ENCODE data around the gene DNM2.
"Not testable (repeated sequence)": the region's sequence is repeated elsewhere in the genome, so short reads cannot be mapped to it uniquely, and the experiment has no call there.

The DNM2 gene

GRCh38 chr19:10752913-10753704, 35.2 kb downstream of the DNM2 start:
- no peak for DNase-seq

DNA sequence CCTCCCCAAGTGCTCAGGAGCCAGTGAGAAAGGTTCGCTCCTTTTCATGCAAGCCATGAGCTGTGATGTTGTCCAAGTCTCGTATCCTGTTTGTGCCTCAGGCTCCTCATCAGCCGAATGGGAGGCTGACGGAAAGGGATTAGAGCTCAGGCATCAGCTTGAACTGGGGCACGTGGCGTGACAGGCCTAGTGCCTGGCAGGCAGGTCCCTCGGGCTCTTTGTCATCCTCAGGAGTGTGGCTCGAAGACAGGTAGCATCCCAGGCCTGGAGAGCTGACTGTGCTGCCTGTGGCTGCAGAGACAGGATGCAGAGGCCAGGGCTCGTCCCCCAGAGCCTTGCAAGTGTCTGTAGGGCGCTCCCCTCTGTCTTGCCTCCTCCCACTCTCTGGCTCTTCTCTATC, 38.5 kb downstream of the DNM2 start:
- DNase-seq = no peak

GRCh38 chr19:10756791-10757190, 38.9 kb downstream of the DNM2 start:
- DNase-seq = no peak

DNA sequence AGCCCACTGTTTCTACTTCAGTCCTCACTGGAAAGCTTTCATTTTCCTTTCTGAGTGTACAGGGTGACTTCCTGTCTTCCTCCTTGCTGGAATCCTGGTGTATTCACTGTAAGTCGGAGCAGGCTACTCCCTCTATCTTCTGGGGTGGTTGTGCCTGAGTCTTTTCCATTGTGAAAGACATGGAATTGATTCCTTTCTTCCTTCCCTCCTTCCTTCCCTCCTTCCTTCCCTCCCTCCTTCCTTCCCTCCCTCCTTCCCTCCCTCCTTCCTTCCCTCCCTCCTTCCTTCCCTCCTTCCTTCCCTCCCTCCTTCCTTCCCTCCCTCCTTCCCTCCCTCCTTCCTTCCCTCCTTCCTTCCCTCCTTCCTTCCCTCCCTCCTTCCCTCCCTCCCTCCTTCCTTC, 40.2 kb downstream of the DNM2 start:
- DNase-seq = not testable (repeated sequence)

DNA sequence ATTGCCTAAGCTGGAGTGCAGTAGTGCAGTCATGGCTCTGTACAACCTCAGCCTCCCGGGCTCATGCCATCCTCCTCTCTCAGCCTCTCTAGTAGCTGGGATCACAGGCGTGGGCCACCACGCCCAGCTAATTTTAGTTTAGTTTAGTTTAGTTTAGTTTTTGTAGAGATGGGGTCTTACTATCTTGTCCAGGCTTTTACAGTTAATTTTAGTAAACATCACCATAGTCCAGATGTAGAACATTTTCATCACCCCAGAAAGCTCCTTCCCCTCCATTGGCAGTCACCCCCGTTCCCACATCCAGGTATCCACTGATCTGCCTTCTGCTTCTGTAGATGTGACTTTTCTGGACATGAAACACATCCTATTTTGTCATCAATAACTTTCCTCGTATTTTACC, 41.1 kb downstream of the DNM2 start:
- DNase-seq = no peak

DNA sequence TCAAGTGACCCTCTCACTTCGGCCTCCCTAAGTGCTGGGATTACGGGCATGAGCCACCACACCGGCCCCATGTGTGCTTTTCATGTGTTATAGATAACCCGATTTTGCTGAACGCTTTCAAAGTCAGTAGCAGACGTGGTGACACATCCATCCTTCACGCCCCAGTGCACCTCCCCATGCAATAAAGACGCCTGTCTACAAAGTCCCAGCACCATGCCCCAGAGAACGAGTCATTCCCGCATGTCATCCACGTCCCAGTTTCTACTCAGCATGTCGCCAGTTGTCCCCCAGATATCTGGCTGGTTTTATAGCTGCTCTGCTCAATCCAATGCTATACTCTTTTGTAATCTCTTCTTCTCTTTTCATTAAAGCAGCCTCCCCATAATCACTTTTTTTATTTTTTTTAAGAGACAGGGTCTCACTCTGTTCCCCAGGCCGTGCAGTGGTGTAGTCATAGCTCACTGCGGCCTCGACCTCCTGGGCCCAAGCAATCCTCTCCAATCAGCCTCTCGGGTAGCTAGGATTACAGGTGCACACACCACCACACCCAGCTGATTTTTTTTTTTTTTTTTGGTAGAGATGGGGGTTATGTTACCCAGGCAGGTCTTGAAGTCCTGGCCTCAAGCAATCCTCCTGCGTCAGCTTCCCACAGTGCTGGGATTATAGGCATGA, 42.5 kb downstream of the DNM2 start:
- DNase-seq = peak in 1 of 2 donors; percentile 8

DNA sequence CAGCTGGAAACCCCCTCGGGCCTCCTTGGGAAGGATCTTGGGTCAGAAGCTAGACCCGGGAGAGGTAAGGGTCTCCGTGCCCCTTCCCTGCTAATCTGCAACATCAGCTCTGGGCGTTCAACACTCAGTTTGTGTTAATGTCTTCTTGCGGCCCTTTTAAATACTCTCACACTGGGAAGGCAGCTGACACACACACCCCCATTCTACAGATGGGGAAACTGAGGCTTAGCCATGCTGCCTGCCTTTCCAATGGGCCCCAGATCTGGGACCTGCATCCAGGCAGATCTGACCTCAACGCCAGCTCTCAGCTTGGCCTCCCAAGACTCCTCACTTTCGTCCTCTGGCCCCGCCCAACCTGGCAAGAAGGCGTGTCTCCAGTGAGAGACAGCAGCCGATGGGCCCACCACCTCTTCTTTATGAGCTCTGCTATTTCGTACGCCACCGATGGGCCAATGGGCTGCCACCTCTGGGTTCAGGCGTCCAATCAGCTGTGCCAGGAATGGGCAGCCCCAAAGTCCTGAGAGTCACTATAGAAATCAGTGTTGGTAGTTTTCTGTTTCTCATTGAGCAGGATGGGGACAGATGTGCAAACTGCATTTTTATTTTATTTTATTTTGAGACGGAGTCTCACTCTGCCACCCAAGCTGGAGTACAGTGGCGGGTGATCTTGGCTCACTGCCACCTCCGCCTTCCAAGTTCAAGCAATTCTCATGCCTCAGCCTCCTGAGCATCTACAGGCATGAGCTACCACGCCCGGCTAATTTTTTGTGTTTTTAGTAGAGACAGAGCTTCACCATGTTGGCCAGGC, 43.8 kb downstream of the DNM2 start:
- no peak for DNase-seq

- no peak for DNase-seq
Measured at GRCh38 chr19:10762656-10763055, 44.8 kb downstream of the DNM2 start.

GRCh38 chr19:10763411-10763810, 45.5 kb downstream of the DNM2 start:
- DNase-seq = no peak

GRCh38 chr19:10763828-10764339, 46.0 kb downstream of the DNM2 start:
- no peak for DNase-seq

DNA sequence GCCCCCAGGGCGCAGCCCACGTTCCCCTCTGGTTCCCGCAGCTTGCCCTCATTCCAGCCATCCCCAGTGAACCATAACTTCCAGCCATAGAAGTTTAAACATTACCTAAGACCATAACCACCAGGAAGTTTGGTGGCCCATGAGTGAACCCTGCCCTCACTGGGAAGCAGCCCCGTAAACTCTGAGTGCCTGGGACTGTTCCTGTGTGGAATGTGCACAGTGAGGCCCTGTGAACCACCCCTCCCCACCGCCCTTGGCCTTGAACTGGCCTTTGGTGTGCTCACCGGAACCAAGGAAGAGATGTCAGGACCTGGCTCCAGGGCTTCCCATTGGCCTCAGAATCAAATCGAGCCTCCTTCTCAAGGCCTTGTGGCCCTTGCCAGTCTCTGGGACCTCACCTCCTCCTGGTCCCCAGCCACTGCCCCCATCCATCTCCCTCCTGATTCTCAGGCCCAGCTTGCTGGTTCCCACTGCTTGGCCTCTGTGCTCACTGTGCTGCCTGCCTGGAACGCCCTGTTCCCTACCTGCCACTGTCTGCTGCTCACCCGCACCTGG, 46.5 kb downstream of the DNM2 start:
- no peak for DNase-seq

DNA sequence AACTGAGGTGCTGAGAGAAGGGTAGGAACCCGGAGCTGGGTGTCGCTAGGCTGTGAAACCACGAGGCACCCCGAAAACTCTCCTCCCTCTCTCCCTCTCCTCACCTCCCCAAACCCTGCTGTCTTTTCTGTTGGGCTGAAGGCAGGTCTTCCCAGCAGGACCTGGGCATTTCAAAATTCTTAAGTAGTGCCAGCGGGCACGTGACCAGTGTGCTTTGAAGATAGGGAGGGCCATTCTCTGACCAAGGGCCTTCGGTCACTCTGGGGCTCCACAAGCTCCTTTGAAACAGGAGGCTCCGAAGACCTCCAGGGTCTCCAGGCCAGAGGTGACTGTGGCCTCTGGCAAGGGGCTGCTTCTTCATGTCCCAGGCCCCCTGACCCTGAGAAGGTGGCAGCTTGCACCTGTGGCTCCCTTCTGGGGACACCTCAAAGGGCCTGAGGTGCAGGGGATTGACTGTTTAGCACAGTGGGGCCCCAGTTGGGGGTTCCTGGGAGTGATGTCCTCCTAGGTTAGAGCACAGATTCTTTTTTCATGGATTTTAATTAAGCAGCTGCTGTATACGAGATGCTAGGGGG, 48.3 kb downstream of the DNM2 start:
- no peak for DNase-seq

DNA sequence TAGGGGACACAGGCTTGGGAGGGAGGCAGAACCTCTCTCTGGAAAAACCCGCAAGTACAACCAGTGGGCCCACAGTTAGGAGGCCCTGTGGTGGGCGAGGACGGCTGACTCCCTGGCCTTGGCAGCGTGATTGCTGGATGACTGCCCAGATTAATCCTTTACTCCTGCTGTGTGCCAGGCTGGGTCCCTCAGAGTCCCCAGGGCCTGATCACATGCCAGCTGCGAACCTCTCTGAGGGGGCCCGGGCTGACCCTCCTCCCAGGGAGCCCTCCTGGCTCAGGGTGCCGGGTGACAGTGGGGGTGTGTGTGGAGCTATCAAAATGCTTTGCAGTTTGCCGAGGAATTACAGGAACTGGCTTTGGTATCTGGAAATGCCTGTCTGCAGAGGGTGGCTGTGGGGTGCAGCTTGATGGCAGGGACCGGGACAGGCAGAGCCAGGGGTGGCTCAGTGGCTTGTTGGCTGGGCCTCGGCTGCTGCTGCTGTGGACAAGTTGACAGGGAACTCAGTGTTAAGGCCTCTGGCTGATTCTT, 48.9 kb downstream of the DNM2 start:
- DNase-seq = no peak

DNA sequence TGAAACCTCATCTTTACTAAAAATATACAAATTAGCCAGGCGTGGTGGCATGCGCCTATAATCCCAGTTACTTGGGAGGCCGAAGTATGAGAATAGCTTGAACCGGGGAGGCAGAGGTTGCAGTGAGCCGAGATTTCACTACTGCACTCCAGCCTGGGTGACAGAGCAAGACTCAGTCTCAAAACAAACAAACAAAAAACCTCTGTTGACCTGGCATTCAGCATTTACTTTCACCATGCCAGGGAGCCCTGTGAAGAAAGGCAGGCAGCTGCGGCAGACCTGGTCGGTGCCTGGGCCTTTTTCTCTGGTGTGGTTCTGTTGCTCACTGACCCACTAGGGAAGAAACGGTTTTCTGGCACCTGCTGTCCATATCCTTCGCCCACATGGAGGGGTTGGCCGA, 49.8 kb downstream of the DNM2 start:
- no peak for DNase-seq

DNA sequence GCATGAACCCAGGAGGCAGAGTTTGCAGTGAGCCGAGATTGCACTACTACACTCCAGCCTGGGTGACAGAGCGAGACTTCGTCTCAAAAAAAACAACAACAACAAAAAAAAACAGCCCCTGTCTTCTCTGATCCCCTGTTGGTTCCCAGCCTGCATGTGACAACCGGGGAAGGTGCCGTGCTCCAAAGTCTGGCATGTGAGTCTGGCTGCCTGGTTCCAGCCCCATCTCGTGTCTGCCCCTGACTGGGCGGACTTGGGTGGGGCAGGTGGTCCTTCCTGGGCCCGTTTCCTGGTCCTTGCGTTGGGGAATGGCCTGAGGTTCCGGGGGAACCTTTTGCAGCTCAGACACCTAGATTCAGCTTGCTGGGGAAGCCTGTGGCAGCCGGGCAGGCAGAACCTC, 50.5 kb downstream of the DNM2 start:
- no peak for DNase-seq

DNA sequence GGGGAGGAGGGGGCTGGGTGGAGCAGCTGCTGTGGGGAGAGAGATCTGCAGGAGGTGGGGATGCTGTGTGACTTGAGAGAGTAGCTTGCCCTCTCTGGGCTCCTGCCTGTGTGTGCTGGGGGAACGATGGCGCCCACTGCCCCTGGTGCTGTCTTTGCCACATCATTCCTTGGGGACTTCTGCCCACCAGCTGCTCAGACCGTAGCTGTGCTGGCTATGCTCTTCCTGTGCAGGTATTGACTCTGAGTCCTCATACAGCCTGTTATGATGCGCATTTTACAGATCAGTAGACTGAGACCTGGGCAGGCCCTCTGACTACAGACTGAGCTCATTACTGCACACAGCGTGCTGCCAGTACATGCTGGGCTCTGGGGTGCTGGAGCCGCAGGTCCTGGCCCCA, 51.1 kb downstream of the DNM2 start:
- DNase-seq = no peak

DNA sequence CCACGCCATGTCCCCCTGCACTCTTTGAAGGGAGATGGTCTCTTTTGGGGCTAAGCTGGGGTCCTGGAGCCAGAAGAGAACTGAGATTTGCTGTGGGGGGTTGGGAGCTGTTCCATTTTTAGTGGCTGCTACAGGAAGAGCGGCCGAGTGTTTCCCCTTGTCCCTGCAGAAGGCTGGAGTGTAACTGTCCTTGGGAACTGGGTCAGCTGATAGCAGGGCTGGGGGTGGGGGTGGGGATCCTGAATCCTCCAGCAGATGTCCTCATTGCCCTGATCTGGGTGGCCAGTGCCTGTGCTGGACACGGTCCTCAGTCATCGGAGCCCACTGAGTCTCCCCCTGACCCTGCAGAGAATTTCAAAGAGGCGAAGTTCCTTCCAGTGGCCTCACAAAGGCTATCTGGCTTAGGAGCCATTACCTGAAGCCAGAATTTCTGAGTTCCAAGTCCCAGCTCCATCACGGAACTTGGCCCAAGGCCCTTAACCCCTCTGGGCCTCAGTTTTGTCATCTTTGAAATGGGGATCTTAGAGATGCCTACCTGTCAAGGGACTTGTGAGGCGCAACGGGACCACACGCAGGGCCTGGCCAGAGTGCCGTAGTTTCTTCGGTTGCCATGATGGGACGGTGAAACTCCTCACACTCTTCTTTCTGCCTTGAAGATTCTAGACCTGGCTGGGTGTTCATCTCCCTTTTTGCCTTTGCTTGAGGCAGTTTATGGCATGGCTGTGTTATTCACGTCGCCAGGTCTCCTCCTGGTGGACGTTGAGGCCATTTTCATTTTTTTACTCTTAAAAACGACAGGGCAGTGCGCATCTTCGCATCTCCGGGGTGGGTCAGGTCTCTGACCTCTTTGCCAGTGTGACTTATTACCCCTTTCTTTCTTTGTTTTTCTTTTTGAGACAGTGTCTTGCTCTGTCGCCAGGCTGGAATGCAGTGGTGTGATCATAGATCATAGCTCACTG, 51.9 kb downstream of the DNM2 start:
- DNase-seq = no peak

- DNase-seq = no peak
Measured at GRCh38 chr19:10773969-10774368, 56.1 kb downstream of the DNM2 start.

DNA sequence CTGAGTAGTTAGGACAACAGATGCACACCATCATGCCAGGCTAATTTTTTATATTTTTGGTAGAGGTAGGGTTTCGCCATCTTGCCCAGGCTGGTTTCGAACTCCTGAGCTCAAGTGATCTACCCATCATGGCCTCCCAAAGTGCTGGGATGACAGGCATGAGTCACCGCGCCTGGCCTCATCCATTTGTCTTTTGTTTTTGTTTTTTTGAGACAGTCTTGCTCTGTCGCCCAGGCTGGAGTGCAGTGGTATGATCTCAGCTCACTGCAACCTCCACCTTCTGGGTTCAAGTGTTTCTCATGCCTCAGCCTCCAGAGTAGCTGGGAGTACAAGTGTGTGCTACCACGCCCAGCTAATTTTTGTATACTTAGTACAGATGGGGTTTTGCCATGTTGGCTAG, 57.0 kb downstream of the DNM2 start:
- no peak for DNase-seq

DNA sequence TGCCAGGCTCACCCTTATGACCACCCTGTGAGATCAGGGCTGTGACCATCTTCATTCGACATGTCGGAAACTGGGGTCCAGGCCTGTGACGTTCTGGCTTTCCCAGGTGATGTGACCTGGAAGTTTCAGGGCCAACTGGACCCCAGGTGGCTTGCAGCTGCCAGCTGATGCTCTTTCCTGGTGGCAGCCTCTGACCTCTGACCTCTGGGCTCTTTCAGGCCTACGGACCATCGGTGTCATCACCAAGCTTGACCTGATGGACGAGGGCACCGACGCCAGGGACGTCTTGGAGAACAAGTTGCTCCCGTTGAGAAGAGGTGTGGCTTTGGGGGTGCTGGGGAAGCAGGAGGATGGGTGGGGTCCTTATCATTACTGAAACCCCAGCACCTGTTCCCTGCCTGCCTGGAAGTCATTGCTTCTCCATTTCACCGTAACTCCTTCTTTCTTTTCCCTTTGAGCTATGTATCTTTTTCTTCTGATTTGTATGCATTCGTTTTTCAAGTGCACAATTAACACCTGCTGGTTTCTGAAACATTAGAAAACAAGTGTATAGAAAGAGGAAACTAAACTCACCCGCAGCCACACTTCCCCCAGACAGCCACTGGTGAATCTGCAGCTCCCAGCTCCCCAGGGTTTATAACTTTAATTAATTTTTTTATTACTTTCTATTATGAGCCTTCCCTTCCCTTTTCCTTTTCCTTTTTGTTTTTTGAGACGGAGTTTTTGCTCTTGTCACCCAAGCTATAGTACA, 59.2 kb downstream of the DNM2 start:
- DNase-seq = peak in 1 of 2 donors; percentile 26

DNA sequence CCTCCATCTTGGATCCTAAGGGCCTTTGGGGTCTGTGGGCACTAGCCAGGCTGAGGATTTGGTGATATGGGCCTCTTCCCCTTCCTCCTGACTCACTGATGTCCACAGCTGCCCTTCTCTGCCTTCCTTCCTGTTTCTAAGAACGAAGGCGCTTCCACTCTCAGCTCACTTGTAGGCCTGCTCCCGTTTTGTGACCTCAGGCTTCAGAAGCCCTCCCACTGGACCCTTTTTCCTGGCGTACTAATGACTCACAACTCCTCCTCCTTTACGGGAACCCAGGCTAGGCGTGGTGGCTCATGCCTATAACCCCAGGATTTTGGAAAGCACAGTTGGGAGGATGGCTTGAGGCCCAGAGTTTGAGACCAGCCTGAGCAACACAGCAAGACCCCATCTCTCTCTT, 62.5 kb downstream of the DNM2 start:
- DNase-seq = peak; percentile 33 to 82
